Stimulated activated CD8-positive, alpha-beta memory T cell treated with anti-CD3 and anti-CD28 coated beads, Interleukin-7, amount 100 ng/mL, for 4 hours (primary cell): ENCODE data around the gene MSS51.
"Not testable (repeated sequence)": the region's sequence is repeated elsewhere in the genome, so short reads cannot be mapped to it uniquely, and the experiment has no call there.

Experiments used
- DNase-seq, 2 donors: peaks; one replicate each; pipeline ENCODE4 v3.0.0-alpha.2; 2020; ENCODE audit warnings: low read depth in 2 of 2

The MSS51 gene

GRCh38 chr10:73414230-73414945, 19.0 kb downstream of the MSS51 start:
- no peak for DNase-seq

GRCh38 chr10:73413528-73414229, 19.7 kb downstream of the MSS51 start, which contains the start of gene ANXA7:
ANXA7 (minus strand) TSS chr10:73414058; CDS start chr10:73400856, 13,202 bp downstream.
- peak; percentile 87 to 94 for DNase-seq

- no peak for DNase-seq
Measured at GRCh38 chr10:73413108-73413527, 20.2 kb downstream of the MSS51 start.

GRCh38 chr10:73410897-73411296, 22.5 kb downstream of the MSS51 start:
- no peak for DNase-seq

- DNase-seq, result no peak
Measured at GRCh38 chr10:73408978-73409521, 24.3 kb downstream of the MSS51 start.

- no peak for DNase-seq
Measured at GRCh38 chr10:73408061-73408460, 25.3 kb downstream of the MSS51 start.

- no peak for DNase-seq
Measured at GRCh38 chr10:73407495-73407894, 25.9 kb downstream of the MSS51 start.

- DNase-seq, result no peak
Measured at GRCh38 chr10:73406846-73407245, 26.5 kb downstream of the MSS51 start.

- no peak for DNase-seq
Measured at GRCh38 chr10:73405556-73405955, 27.8 kb downstream of the MSS51 start.

- DNase-seq, result no peak
Measured at GRCh38 chr10:73404690-73405089, 28.7 kb downstream of the MSS51 start.

GRCh38 chr10:73401636-73402035, 31.7 kb downstream of the MSS51 start:
- no peak for DNase-seq

GRCh38 chr10:73399063-73399462, 34.3 kb downstream of the MSS51 start:
- DNase-seq, result no peak

GRCh38 chr10:73398024-73398423, 35.3 kb downstream of the MSS51 start:
- DNase-seq, result no peak

- DNase-seq, result not testable (repeated sequence)
Measured at GRCh38 chr10:73394325-73394724, 39.0 kb downstream of the MSS51 start.

- DNase-seq, result no peak
Measured at GRCh38 chr10:73388228-73388627, 45.1 kb downstream of the MSS51 start.

- DNase-seq, result no peak
Measured at GRCh38 chr10:73386583-73386982, 46.8 kb downstream of the MSS51 start.

- DNase-seq, result no peak
Measured at GRCh38 chr10:73379064-73379748, 54.2 kb downstream of the MSS51 start.

- no peak for DNase-seq
Measured at GRCh38 chr10:73376679-73377078, 56.7 kb downstream of the MSS51 start.
